SH-SY5Y (cell line): Measurements from ENCODE around the gene DMTF1.

Source experiments
- GATA2 ChIP-seq: IDR thresholded peaks from 2 replicates; pipeline ENCODE4 v1.6.1; 2011; ENCODE audit warnings: mild to moderate bottlenecking, low read depth, low read length
- GATA3 ChIP-seq: IDR thresholded peaks from 2 replicates; pipeline ENCODE4 v1.6.1; 2011; ENCODE audit warnings: low read depth, mild to moderate bottlenecking, low read length, moderate library complexity

- no peak for TF ChIP-seq GATA2
- no peak for TF ChIP-seq GATA3
Observed at GRCh38 chr7:87131771-87132170, 20.5 kb upstream of the DMTF1 start.
